DND-41 (cell line): Measurements from ENCODE around the gene BMF.

Experiments
- EZH2 ChIP-seq: IDR thresholded peaks from 3 replicates; pipeline ENCODE4 v1.6.1; 2012; ENCODE audit warnings: borderline replicate concordance, low read depth, mild to moderate bottlenecking, moderate library complexity, low read length, inconsistent platforms; ENCODE audit not compliant: severe bottlenecking
- TF ChIP-seq, protein P1 (sequence below): IDR thresholded peaks from 2 replicates; pipeline ENCODE4 v1.5.1; 2012; ENCODE audit warnings: borderline replicate concordance, low read length, moderate library complexity, mild to moderate bottlenecking; ENCODE audit not compliant: poor library complexity, severe bottlenecking; ENCODE audit errors: extremely low read depth

DNA sequence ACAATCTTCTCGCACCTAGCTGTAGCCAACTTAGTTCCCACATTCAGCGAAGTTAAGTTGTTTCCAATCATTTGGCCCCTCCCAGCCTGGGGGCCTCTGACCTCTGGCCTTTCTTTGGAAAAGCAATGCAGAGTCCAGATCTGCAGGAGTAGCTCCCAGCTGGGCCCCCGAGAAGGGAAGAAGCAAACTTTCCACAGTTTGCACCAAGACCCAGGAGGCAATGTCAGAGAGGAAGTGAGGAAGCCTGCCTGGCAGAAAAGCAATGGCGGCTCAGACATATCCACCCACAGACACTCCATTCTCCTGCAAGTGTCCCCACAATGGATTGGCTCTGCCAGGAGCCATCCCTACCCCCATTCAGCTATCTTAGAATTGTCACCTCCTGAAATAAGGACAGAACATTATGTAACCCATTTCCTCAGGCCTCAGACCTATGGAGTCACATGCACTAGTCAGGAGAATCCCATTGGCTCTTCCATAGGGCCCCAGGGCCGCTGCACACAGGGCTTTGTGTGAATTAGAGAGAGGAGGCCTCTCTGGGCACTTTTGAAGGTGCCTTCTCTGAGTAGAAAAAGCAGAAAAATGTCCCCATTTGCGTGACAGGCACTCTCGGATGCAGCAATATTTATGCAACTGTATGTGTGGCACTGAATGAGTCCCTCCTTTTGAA is 49.2 kb upstream of the BMF start:
- TF ChIP-seq, protein P1, sequence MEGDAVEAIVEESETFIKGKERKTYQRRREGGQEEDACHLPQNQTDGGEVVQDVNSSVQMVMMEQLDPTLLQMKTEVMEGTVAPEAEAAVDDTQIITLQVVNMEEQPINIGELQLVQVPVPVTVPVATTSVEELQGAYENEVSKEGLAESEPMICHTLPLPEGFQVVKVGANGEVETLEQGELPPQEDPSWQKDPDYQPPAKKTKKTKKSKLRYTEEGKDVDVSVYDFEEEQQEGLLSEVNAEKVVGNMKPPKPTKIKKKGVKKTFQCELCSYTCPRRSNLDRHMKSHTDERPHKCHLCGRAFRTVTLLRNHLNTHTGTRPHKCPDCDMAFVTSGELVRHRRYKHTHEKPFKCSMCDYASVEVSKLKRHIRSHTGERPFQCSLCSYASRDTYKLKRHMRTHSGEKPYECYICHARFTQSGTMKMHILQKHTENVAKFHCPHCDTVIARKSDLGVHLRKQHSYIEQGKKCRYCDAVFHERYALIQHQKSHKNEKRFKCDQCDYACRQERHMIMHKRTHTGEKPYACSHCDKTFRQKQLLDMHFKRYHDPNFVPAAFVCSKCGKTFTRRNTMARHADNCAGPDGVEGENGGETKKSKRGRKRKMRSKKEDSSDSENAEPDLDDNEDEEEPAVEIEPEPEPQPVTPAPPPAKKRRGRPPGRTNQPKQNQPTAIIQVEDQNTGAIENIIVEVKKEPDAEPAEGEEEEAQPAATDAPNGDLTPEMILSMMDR: no peak
- no peak for TF ChIP-seq EZH2
